ENCODE data around the gene SYT2. TPM values are rescaled to one million over a fixed set of nuclear protein-coding genes. Genes with fewer than 3 reads are reported as not detected.
A peak's percentile ranks its signal among the peaks of the same experiment; 100 is the strongest.
"Not testable (repeated sequence)": the region's sequence is repeated elsewhere in the genome, so short reads cannot be mapped to it uniquely, and the experiment has no call there.

SYT2 gene
- total RNA-seq, 4 donors from 2014 or later, result under 0.01 to 0.38 TPM; not detected in 2

DNA sequence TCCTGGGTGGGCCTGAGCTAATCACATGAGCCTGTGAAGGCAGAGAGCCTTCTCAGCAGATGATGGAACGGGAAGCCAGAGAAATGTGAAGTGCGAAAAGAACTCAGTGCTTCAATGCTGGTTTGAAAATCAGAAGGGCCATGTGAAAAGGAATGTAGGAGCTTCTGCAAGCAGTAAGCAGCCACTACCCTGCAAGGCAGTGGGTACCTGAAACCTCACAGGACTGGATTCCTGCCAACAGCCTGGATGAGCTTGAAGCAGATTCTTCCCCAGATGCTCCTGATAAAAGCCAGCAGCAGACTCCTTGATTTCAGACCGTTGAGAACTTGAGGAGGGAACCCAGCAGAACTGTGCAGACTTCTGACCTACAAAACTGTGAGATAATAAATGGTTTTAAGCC is 158.6 kb downstream of the SYT2 start:
- peak; percentile 75 to 76 for DNase-seq
- intact Hi-C loops (cut with DNase I), result no loop called here
- no peak for TF ChIP-seq POLR2A (IDR thresholded peaks at IDR 0.05)
- TF ChIP-seq, protein P1, sequence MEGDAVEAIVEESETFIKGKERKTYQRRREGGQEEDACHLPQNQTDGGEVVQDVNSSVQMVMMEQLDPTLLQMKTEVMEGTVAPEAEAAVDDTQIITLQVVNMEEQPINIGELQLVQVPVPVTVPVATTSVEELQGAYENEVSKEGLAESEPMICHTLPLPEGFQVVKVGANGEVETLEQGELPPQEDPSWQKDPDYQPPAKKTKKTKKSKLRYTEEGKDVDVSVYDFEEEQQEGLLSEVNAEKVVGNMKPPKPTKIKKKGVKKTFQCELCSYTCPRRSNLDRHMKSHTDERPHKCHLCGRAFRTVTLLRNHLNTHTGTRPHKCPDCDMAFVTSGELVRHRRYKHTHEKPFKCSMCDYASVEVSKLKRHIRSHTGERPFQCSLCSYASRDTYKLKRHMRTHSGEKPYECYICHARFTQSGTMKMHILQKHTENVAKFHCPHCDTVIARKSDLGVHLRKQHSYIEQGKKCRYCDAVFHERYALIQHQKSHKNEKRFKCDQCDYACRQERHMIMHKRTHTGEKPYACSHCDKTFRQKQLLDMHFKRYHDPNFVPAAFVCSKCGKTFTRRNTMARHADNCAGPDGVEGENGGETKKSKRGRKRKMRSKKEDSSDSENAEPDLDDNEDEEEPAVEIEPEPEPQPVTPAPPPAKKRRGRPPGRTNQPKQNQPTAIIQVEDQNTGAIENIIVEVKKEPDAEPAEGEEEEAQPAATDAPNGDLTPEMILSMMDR (IDR thresholded peaks at IDR 0.05), result no peak
- WGBS, 2 donors, result 51 to 54% methylated on average over 3 of the region's 3 CpGs
- Histone ChIP-seq H3K27me3 (no peaks in the 10 kb centered on the region), H3K36me3 (no peaks in the 10 kb centered on the region), H3K27ac (peak overlapping the region in 2 of 3 donors; percentile 11 to 42), H3K4me3 (replicated peaks in 1 of 3) (no peak overlapping the region), H3K9me3 (no peaks in the 10 kb centered on the region), H3K4me1 (no peaks in the 10 kb centered on the region)

DNA sequence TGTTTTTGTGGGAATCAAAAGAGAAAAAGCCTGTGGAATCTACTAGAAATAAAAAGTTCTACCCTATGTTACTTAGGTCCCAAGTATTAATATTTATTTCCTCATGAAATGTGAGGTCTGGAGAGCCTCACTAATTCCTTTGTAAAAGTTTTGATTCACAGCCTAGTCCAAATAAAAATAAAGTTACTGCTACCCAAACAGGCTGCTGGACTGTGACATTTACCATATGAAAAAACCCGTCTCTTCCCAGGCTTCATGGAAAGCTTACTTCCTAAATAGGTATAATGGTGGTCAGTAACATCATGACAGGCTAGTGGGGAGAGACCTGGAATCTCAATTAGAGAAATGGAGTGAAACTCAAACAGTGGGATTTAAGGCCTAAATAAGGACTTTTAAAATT is 160.2 kb downstream of the SYT2 start:
- H3K4me1 ChIP-seq; H3K27ac ChIP-seq; H3K27me3 ChIP-seq; H3K4me3 ChIP-seq (replicated peaks in 1 of 3); H3K36me3 ChIP-seq; H3K9me3 ChIP-seq; DNase-seq; intact Hi-C loops (cut with DNase I): not testable (repeated sequence)
- WGBS, 2 donors, result 78 to 91% methylated on average over 1 of the region's 1 CpG

DNA sequence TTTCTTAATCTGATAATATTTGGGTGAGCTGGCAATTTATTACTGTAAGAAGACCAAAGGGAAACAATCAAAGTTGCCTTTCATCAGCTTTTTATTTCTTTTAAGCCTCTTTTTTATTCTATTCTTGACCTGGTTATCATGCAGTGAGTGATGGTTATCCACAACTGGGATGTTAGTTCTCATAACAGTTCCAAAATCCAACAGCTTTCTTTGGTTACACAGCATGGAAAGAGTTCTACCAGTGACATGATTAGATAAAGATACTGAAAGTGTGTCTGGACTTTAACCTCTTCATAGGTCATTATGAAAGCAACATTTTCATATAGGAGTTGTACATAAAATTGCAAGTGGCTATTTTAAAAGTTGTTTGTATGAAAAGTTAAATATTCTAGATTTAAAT is 163.0 kb downstream of the SYT2 start:
- Histone ChIP-seq H3K27me3 (no peaks in the 10 kb centered on the region), H3K27ac (no peak overlapping the region), H3K4me3 (replicated peaks in 1 of 3) (no peak overlapping the region), H3K4me1 (peaks cover 0 to 4% of the 10 kb centered on the region in 2 donors), H3K36me3 (no peaks in the 10 kb centered on the region), H3K9me3 (no peaks in the 10 kb centered on the region)
- intact Hi-C loops (cut with DNase I), result no loop called here
- no peak for DNase-seq
- TF ChIP-seq, protein P1 (IDR thresholded peaks at IDR 0.05), result no peak
- no peak for TF ChIP-seq POLR2A (IDR thresholded peaks at IDR 0.05)

DNA sequence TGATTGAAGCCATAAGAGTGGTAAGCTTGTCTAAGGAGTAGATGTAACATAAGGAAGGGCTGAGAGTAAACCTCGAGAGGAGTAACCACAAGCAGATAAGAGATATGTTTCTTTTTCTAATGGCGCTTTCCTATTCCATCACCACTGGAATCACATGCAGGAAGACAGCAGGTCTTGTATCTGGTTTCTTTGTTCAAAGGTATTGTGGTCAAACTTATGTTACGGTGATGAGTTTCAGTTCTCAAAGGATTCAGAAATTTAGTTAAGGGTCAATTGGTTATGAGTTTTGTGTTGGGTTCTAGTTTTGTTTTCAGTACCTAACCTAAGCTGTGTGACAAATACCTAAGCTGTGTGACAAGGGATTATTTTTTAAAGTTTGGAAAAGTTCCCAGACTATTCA is 163.5 kb downstream of the SYT2 start:
- not testable (repeated sequence) for H3K27me3 ChIP-seq, H3K27ac ChIP-seq, H3K4me1 ChIP-seq

DNA sequence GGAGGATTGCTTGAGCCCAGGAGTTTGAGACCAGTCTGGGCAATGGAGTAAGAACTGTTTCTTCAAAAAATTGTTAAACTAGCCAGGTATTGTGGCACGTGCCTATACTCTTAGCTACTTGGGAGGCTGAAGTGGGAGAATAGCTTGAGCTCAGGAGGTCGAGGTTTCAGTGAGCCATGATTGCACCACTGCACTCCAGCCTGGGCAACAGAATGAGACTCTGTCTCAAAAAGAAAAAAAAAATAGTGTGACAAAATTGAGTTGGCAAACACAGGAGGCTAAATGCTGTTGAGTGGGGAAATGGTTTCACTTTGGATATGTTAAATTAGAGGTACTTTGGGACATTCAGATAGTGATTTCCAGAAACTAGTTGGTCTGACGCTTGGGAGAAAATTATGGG is 163.9 kb downstream of the SYT2 start:
- DNase-seq; H3K4me1 ChIP-seq; H3K36me3 ChIP-seq; H3K9me3 ChIP-seq; H3K4me3 ChIP-seq (replicated peaks in 1 of 3); intact Hi-C loops (cut with DNase I); H3K27me3 ChIP-seq; H3K27ac ChIP-seq: not testable (repeated sequence)
- 56 to 61% methylated on average over 3 of the region's 3 CpGs for WGBS, 2 donors

More for the DNA sequence above, 163.5 kb downstream of the SYT2 start:
- H3K4me3 ChIP-seq (replicated peaks in 1 of 3); intact Hi-C loops (cut with DNase I); DNase-seq; H3K36me3 ChIP-seq; H3K9me3 ChIP-seq: not testable (repeated sequence)
- WGBS, 2 donors, result 84 to 89% methylated on average over 3 of the region's 3 CpGs

DNA sequence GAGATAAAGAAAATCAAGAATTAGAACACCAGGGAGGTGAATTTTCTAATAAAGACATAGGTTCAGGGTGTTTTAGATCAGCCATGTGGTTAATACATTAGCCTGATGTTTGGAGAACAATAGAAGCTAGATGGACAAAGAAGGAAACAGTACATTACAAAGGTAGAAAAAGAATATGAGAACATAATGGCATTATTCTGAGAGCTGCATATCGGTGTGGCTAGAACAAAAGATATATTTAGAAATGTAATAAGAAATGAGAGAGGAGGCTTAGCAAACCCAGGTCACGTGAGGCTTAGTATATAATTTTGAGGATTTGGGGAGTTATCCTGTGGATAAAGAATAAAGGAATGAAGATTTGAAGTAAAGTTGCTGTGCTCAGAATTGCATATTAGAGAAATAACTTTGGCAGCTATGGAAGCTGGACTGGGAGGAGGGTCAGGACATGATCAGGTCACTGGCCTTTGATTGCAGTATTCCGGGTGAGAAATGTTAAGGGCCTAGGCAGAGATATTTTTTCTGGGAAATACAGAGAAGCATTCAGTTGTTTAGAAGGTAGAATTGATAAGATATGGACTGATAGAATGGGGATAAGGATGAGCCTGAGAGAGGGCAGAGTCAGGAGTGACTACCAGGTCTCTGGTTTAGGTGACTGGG is 164.5 kb downstream of the SYT2 start:
- H3K9me3 ChIP-seq; H3K27me3 ChIP-seq; DNase-seq; H3K36me3 ChIP-seq; intact Hi-C loops (cut with DNase I); H3K4me1 ChIP-seq; H3K4me3 ChIP-seq (replicated peaks in 1 of 3); H3K27ac ChIP-seq: not testable (repeated sequence)
- WGBS, 2 donors, result 78 to 80% methylated on average over 3 of the region's 3 CpGs

DNA sequence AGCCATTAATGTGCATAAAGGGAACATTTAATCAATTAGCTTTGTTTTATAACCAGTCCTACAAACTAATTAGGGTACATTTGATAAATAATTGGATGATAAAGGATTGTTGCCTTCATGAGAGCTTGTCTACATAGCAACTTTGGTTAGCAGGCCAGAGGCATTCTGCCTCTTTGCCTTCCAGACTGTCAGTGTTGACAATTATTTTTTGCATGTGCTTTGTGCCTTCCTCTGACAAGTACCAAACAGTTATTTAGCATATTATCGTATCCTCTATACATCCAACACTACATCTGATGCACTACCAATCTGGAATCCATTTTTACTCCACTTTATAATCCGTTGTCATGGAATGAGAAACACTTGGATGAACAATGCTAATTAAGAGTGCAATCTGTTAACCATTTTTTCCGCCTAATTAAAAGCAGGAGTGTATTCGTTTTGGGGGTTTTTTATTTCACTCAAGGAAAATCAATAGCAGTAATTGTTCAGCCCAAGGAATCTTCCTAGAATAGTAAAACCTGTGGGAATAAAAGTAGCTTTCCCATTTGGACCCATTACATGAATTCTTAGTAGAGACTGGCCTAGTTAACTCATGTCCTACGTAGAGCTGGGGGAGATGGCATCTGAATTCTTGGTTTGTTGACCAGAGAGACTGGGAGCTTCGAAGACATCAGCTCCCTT is 165.3 kb downstream of the SYT2 start:
- H3K36me3 ChIP-seq; H3K4me3 ChIP-seq (replicated peaks in 1 of 3); H3K27me3 ChIP-seq; H3K9me3 ChIP-seq; intact Hi-C loops (cut with DNase I); H3K4me1 ChIP-seq; H3K27ac ChIP-seq; DNase-seq: not testable (repeated sequence)
- 88 to 89% methylated on average over 6 of the region's 6 CpGs for WGBS, 2 donors

DNA sequence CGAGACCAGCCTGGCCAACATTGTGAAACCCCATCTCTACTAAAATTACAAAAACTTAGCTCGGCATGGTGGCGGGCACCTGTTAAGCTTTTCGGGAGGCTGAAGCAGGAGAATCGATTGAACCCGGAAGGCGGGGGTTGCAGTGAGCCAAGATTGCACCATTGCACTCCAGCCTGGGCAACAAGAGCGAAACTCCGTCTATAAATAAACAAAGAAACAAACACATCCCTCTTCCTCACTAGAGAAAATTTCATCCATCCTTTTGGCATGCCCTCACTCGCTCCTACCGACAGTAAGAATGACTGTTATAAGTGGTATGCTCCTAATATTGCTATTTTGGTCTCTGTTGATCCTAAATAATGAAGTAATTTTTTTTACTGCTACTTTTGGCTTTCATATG is 166.7 kb downstream of the SYT2 start:
- Histone ChIP-seq H3K27ac (peak overlapping the region in 1 of 3 donors; percentile 30), H3K4me1 (peaks cover 13 to 15% of the 10 kb centered on the region in 2 donors)
- intact Hi-C loops (cut with DNase I); H3K36me3 ChIP-seq; H3K4me3 ChIP-seq (replicated peaks in 1 of 3); H3K27me3 ChIP-seq; H3K9me3 ChIP-seq; DNase-seq: not testable (repeated sequence)
- 86 to 88% methylated on average over 11 of the region's 11 CpGs for WGBS, 2 donors

DNA sequence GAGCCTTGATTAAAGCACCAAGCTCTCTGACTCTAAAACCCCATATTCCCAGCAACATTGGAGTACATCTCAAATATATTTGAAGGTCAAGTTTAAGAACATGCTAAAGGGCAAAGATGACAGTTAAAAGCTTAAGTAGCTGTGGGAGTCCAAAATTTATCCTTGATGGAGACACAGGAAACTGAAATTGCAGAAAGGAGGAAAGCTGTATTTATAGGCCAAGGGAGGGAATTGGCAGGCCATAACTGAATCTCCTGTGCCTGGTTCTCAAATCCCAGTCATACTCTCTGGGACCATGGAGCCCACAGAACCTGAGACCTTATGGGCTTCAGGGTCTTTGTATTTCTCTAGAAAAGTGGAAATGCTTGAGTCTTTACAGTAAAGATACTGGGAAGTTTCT is 167.8 kb downstream of the SYT2 start:
- H3K36me3 ChIP-seq; H3K9me3 ChIP-seq; H3K4me3 ChIP-seq (replicated peaks in 1 of 3); DNase-seq; intact Hi-C loops (cut with DNase I); H3K27me3 ChIP-seq: not testable (repeated sequence)
- Histone ChIP-seq H3K27ac (peak overlapping the region in 1 of 3 donors; percentile 17), H3K4me1 (peaks cover 13 to 15% of the 10 kb centered on the region in 2 donors)

DNA sequence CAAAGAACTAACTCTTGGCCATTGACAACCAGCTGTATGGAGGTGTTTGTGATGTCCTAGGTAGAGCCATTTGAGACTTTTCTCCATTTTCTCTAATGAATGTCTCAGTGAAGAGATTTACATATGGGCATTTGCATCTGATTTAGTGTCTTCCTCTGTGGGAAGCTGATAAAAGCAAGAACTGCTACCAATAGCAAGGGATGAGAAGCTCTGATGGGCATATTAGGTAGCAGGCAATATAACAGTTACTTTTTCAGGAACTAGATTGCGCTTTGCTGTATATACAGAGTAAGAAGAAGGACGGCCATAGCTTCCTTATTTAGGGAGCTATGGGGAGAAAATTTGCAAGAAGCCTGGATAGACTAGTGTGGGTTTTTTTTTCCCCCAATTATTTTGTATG is 169.4 kb downstream of the SYT2 start:
- H3K36me3 ChIP-seq; H3K4me3 ChIP-seq (replicated peaks in 1 of 3); H3K27ac ChIP-seq; intact Hi-C loops (cut with DNase I); H3K27me3 ChIP-seq; DNase-seq; H3K9me3 ChIP-seq: not testable (repeated sequence)
- 89 to 90% methylated on average over 2 of the region's 2 CpGs for WGBS, 2 donors
- peaks cover 11 to 13% of the 10 kb centered on the region in 2 donors for H3K4me1 ChIP-seq

Measured in thyroid gland (tissue), 4 donors.